ENCODE data around the gene EFCAB6.

Gene EFCAB6

GRCh38 chr22:43682851-43683250 is 129.3 kb downstream of the EFCAB6 start:
- TF ChIP-seq CTCF (IDR thresholded peaks at IDR 0.05; ENCODE audit: insufficient read depth, low read length, missing control alignments): no peak
- ChIA-PET POLR2A (no interaction called here), CTCF (no interaction called here)
- DNase-seq (ENCODE audit: low read depth, low spot score): no peak
- no peak overlapping the region for H3K4me3 ChIP-seq (ENCODE audit: low read depth, low read length)

GRCh38 chr22:43681731-43682360 is 130.3 kb downstream of the EFCAB6 start:
- CTCF ChIA-PET: no interaction called here
- H3K4me3 ChIP-seq (ENCODE audit: low read depth, low read length): no peak overlapping the region
- POLR2A ChIA-PET: no interaction called here
- DNase-seq (ENCODE audit: low read depth, low spot score): no peak
- TF ChIP-seq CTCF (IDR thresholded peaks at IDR 0.05; ENCODE audit: insufficient read depth, low read length, missing control alignments): no peak

- ChIA-PET CTCF (no interaction called here), POLR2A (no interaction called here)
- DNase-seq (ENCODE audit: low read depth, low spot score): no peak
- no peak for TF ChIP-seq CTCF (IDR thresholded peaks at IDR 0.05; ENCODE audit: insufficient read depth, low read length, missing control alignments)
- H3K4me3 ChIP-seq (ENCODE audit: low read depth, low read length): no peak overlapping the region
Observed at GRCh38 chr22:43670513-43670912, 141.6 kb downstream of the EFCAB6 start.

- no peak overlapping the region for H3K4me3 ChIP-seq (ENCODE audit: low read depth, low read length)
- DNase-seq (ENCODE audit: low read depth, low spot score): no peak
- CTCF ChIA-PET: no interaction called here
- POLR2A ChIA-PET: no interaction called here
- no peak for TF ChIP-seq CTCF (IDR thresholded peaks at IDR 0.05; ENCODE audit: insufficient read depth, low read length, missing control alignments)
Observed at GRCh38 chr22:43669190-43669589, 142.9 kb downstream of the EFCAB6 start.

GRCh38 chr22:43667656-43668055 is 144.4 kb downstream of the EFCAB6 start:
- ChIA-PET POLR2A (no interaction called here), CTCF (no interaction called here)
- no peak overlapping the region for H3K4me3 ChIP-seq (ENCODE audit: low read depth, low read length)
- DNase-seq (ENCODE audit: low read depth, low spot score): no peak
- TF ChIP-seq CTCF (IDR thresholded peaks at IDR 0.05; ENCODE audit: insufficient read depth, low read length, missing control alignments): no peak

- ChIA-PET POLR2A (no interaction called here), CTCF (no interaction called here)
- no peak overlapping the region for H3K4me3 ChIP-seq (ENCODE audit: low read depth, low read length)
- DNase-seq (ENCODE audit: low read depth, low spot score): no peak
- no peak for TF ChIP-seq CTCF (IDR thresholded peaks at IDR 0.05; ENCODE audit: insufficient read depth, low read length, missing control alignments)
Observed at GRCh38 chr22:43666457-43666856, 145.6 kb downstream of the EFCAB6 start.

All from AG04449 (cell line).